MM.1S (cell line): ENCODE results near the gene KCTD18.

Source experiments
- DNase-seq: peaks from one replicate; pipeline ENCODE4 v3.0.0-alpha.2; 2015
- H2AFZ ChIP-seq: fragments of 300-600 bp; sonication (generic); 2 replicates; pipeline ENCODE4 v1.6.0; 2016; ENCODE audit warnings: antibody characterized with exemption, low read length
- H3F3A ChIP-seq: fragments of 300-600 bp; sonication (generic); 2 replicates; pipeline ENCODE4 v1.6.1; 2016; ENCODE audit warnings: mild to moderate bottlenecking, antibody characterized with exemption, low read length, moderate library complexity, mixed read lengths; ENCODE audit not compliant: insufficient read depth
- H3K27ac ChIP-seq: fragments of 300-600 bp; sonication (generic); 2 replicates; pipeline ENCODE4 v1.5.1; 2016; ENCODE audit warnings: mild to moderate bottlenecking, low read length
- H3K27me3 ChIP-seq: fragments of 300-600 bp; sonication (generic); replicated peaks from 2 replicates; pipeline ENCODE4 v1.6.0; 2016; ENCODE audit warnings: low read length; ENCODE audit not compliant: insufficient read depth
- H3K36me3 ChIP-seq: fragments of 300-600 bp; sonication (generic); replicated peaks from 2 replicates; pipeline ENCODE4 v1.6.1; 2016; ENCODE audit warnings: mild to moderate bottlenecking, low read length, mixed read lengths; ENCODE audit not compliant: insufficient read depth
- H3K4me1 ChIP-seq: fragments of 300-600 bp; sonication (generic); 2 replicates; pipeline ENCODE4 v1.6.1; 2016; ENCODE audit warnings: low read length, mixed read lengths
- H3K4me2 ChIP-seq: fragments of 300-600 bp; sonication (generic); 2 replicates; pipeline ENCODE4 v1.6.0; 2016; ENCODE audit warnings: low read depth, low read length
- H3K4me3 ChIP-seq: fragments of 300-600 bp; sonication (generic); 2 replicates; pipeline ENCODE4 v1.5.1; 2016; ENCODE audit warnings: low read length, mixed read lengths
- H3K79me2 ChIP-seq: fragments of 300-600 bp; sonication (generic); 2 replicates; pipeline ENCODE4 v1.6.1; 2016; ENCODE audit warnings: mixed run types, low read length, mixed read lengths
- H3K9ac ChIP-seq: fragments of 300-600 bp; sonication (generic); 2 replicates; pipeline ENCODE4 v1.6.1; 2016; ENCODE audit warnings: low read length, mixed read lengths
- H3K9me2 ChIP-seq: fragments of 300-600 bp; sonication (generic); replicated peaks from 2 replicates; pipeline ENCODE4 v1.6.1; 2016; ENCODE audit warnings: mild to moderate bottlenecking, low read length, mixed read lengths; ENCODE audit not compliant: insufficient read depth
- H3K9me3 ChIP-seq: fragments of 300-600 bp; sonication (generic); replicated peaks from 2 replicates; pipeline ENCODE4 v1.6.1; 2016; ENCODE audit warnings: mild to moderate bottlenecking, low read length, mixed read lengths; ENCODE audit not compliant: insufficient read depth
- H4K20me1 ChIP-seq: fragments of 300-600 bp; sonication (generic); 2 replicates; pipeline ENCODE4 v1.6.1; 2016; ENCODE audit warnings: mild to moderate bottlenecking, low read length, moderate library complexity, mixed read lengths; ENCODE audit not compliant: insufficient read depth
- EZH2 ChIP-seq: fragments of 300-600 bp; sonication (generic); optimal IDR thresholded peaks from 2 replicates; pipeline ENCODE3; 2017; ENCODE audit warnings: low read depth, mild to moderate bottlenecking, antibody characterized with exemption, low read length, mixed read lengths
- EZH2phosphoT487 ChIP-seq: fragments of 300-600 bp; sonication (generic); IDR thresholded peaks from 2 replicates; pipeline ENCODE4 v1.6.1; 2018; ENCODE audit warnings: antibody characterized with exemption, low read length
- TF ChIP-seq, protein P1 (sequence below): fragments of 300-600 bp; sonication (generic); IDR thresholded peaks from 2 replicates; pipeline ENCODE4 v1.5.1; 2016; ENCODE audit warnings: antibody characterized with exemption, low read length, mixed read lengths

KCTD18 gene

DNA sequence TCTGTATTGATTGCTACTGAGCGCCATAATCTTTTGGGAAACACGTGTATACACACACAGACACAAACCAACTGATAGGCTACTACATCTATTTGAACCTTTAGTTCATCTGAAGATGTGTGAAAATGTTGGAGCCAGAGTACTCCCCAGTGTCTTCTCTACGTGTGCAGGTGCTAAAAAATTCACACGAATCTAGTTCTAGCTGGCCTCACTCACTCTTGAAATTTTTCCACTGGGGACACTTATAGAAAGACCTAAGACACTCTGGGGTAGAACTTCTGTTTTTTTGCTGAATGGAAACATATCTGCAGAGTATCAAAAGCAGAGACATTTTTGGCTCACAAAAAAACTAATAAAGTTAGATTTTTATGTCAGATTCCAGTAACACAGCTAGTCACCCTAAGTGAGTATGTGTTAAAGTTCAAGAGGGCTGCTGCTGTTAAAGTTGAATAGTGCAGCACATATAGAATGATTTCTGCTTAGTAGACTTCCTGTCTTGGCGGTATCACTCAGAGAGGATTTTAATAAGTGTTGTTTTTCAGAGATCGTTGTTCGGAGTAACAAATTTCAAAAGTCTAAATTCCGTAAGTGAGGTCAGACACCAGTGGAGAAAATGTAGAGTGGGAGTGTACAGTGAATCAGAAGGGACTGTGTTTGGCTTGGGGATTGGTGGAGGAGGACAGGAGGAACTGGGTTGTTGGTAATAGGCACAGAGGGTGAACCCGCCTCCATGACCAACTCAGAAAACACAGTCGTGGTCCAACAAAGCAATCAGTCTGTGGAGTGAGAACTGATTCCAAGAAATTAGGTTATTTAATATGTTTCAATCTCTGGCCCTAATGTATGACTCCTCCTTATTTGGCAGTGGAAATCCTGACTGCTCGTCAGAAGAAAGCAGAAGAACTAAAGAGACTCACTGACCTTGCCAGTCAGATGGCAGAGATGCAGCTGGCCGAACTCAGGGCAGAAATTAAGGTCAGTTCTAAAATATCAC, 43.1 kb downstream of the KCTD18 start:
- peaks cover 41% of the 10 kb centered on the region for H3K4me1 ChIP-seq
- H3K4me2 ChIP-seq: no peak overlapping the region
- H3F3A ChIP-seq: peaks cover 16% of the 10 kb centered on the region
- H3K27ac ChIP-seq: no peak overlapping the region
- H3K9me2 ChIP-seq: no peaks in the 10 kb centered on the region
- H3K9me3 ChIP-seq: no peaks in the 10 kb centered on the region
- DNase-seq: no peak
- H3K9ac ChIP-seq: no peak overlapping the region
- H2AFZ ChIP-seq: no peak overlapping the region
- H3K4me3 ChIP-seq: no peak overlapping the region
- no peaks in the 10 kb centered on the region for H3K27me3 ChIP-seq
- H3K36me3 ChIP-seq: no peaks in the 10 kb centered on the region; the same call in 1 of the 2 replicates
- H3K79me2 ChIP-seq: no peaks in the 10 kb centered on the region
- TF ChIP-seq, protein P1, sequence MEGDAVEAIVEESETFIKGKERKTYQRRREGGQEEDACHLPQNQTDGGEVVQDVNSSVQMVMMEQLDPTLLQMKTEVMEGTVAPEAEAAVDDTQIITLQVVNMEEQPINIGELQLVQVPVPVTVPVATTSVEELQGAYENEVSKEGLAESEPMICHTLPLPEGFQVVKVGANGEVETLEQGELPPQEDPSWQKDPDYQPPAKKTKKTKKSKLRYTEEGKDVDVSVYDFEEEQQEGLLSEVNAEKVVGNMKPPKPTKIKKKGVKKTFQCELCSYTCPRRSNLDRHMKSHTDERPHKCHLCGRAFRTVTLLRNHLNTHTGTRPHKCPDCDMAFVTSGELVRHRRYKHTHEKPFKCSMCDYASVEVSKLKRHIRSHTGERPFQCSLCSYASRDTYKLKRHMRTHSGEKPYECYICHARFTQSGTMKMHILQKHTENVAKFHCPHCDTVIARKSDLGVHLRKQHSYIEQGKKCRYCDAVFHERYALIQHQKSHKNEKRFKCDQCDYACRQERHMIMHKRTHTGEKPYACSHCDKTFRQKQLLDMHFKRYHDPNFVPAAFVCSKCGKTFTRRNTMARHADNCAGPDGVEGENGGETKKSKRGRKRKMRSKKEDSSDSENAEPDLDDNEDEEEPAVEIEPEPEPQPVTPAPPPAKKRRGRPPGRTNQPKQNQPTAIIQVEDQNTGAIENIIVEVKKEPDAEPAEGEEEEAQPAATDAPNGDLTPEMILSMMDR: no peak
- TF ChIP-seq EZH2phosphoT487: no peak
- TF ChIP-seq EZH2: no peak
- H4K20me1 ChIP-seq: no peaks in the 10 kb centered on the region

- no peaks in the 10 kb centered on the region for H3F3A ChIP-seq
- H3K27me3 ChIP-seq: no peaks in the 10 kb centered on the region
- H3K27ac ChIP-seq: no peak overlapping the region
- no peak overlapping the region for H3K4me2 ChIP-seq
- no peak for DNase-seq
- H4K20me1 ChIP-seq: no peaks in the 10 kb centered on the region
- no peak overlapping the region for H2AFZ ChIP-seq
- no peak overlapping the region for H3K9ac ChIP-seq
- H3K9me2 ChIP-seq: no peaks in the 10 kb centered on the region
- H3K79me2 ChIP-seq: no peaks in the 10 kb centered on the region
- no peaks in the 10 kb centered on the region for H3K9me3 ChIP-seq
- H3K36me3 ChIP-seq: no peaks in the 10 kb centered on the region; the same call in 1 of the 2 replicates
- peaks cover 27% of the 10 kb centered on the region for H3K4me1 ChIP-seq
- TF ChIP-seq EZH2phosphoT487: no peak
- TF ChIP-seq EZH2: no peak
- TF ChIP-seq, protein P1: no peak
- no peak overlapping the region for H3K4me3 ChIP-seq
Measured at GRCh38 chr2:200463452-200463851, 46.4 kb downstream of the KCTD18 start.

- no peaks in the 10 kb centered on the region for H4K20me1 ChIP-seq
- H3K27ac ChIP-seq: no peak overlapping the region
- H3K9ac ChIP-seq: no peak overlapping the region
- H3K36me3 ChIP-seq: no peaks in the 10 kb centered on the region; the same call in 1 of the 2 replicates
- H3K4me3 ChIP-seq: no peak overlapping the region
- TF ChIP-seq EZH2phosphoT487: no peak
- TF ChIP-seq, protein P1: no peak
- no peak for TF ChIP-seq EZH2
- DNase-seq: no peak
- no peaks in the 10 kb centered on the region for H3K9me3 ChIP-seq
- H3F3A ChIP-seq: no peaks in the 10 kb centered on the region
- H3K9me2 ChIP-seq: no peaks in the 10 kb centered on the region
- H3K27me3 ChIP-seq: no peaks in the 10 kb centered on the region
- H2AFZ ChIP-seq: no peak overlapping the region
- no peak overlapping the region for H3K4me2 ChIP-seq
- H3K79me2 ChIP-seq: no peaks in the 10 kb centered on the region
- H3K4me1 ChIP-seq: peaks cover 25% of the 10 kb centered on the region
Measured at GRCh38 chr2:200461846-200462710, 47.8 kb downstream of the KCTD18 start.
